ENCODE results near the gene AGAP1.

AGAP1 gene

GRCh38 chr2:235833971-235834620 lies 340.3 kb downstream of the AGAP1 start:
- DNase-seq, result no peak

DNA sequence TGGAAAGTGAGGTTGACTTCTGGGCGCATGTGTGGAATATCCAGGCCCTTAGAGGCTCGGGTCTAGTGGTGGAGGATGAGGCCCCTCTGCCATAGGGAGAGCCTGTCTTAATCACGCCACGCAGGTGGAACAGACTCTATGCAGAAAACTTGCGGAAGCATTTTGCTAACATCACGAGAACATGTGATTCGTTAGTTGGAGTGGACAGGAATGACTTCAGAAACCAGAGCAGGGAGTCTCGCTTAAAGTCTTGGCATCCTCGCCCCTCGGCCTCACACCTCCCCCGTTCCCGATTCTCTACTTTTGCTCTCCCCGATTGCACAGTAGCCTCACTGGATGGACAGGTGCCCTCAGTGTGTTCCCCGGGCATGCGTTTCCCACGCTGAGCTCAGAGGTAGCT lies 340.9 kb downstream of the AGAP1 start:
- DNase-seq, result no peak

- DNase-seq, result no peak
Measured at GRCh38 chr2:235835810-235836209, 342.0 kb downstream of the AGAP1 start.

- no peak for DNase-seq
Measured at GRCh38 chr2:235836491-235836911, 342.7 kb downstream of the AGAP1 start.

DNA sequence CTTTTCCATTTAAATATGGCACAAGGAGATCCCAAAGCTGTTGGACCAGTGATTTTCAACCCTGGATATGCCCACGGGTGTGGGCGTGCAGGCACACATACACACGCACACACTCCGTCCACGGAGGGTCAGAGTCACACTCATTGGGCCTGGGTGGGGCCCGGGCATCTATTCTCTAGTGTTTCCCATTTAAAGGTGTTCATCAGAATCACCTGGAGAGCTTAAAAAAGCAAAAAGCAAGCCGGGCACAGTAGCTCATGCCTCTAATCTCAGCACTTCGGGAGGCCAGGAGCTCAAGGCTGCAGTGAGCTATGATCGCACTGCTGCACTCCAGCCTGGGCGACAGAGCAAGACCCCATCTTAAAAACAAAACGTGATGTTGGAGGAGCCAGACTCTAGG lies 345.4 kb downstream of the AGAP1 start:
- DNase-seq, result no peak

DNA sequence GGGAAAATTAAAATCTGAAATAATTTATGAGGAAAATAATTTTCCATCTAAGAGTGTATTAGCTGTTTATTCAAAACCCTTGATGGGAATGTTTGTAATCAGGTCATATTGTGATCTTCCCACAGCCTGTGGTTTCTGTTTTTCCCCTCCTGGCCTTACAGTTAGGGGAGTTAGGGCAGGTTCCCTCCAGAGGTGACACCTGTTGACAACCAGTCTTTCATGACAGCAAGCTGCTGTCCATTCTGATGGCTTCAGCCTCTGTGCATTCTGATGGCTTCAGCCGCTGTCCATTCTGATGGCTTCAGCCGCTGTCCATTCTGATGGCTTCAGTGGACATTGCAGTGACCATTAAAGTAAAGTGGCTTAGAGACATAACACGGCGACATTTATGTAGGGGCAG lies 346.1 kb downstream of the AGAP1 start:
- DNase-seq, result no peak

- no peak for DNase-seq
Measured at GRCh38 chr2:235841863-235842262, 348.0 kb downstream of the AGAP1 start.

- DNase-seq, result no peak
Measured at GRCh38 chr2:235842941-235843340, 349.1 kb downstream of the AGAP1 start.

GRCh38 chr2:235843591-235844395 lies 349.9 kb downstream of the AGAP1 start:
- DNase-seq, result no peak

- DNase-seq, result no peak
Measured at GRCh38 chr2:235844561-235844960, 350.7 kb downstream of the AGAP1 start.

DNA sequence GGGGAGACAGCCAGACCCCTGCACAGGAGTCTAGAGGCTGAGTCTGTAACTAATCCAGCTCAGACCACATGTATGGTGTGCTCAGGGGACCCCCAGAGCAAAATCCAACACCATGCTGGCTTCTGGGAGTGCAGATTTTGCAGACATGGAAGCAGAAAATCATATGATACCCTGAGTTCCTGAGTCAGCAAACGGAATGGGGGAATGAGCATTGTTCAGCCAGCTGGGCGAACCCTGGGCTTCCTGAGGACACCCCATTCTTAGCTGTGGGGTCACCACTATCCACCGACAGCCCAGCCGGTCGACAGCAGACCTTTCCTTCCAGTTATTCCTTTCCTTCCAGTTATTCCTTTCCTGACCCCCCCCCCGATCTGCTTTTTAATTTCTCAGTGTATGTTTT lies 351.4 kb downstream of the AGAP1 start:
- DNase-seq, result no peak

GRCh38 chr2:235847576-235847975 lies 353.7 kb downstream of the AGAP1 start:
- DNase-seq, result no peak

- DNase-seq, result no peak
Measured at GRCh38 chr2:235848055-235848454, 354.2 kb downstream of the AGAP1 start.

DNA sequence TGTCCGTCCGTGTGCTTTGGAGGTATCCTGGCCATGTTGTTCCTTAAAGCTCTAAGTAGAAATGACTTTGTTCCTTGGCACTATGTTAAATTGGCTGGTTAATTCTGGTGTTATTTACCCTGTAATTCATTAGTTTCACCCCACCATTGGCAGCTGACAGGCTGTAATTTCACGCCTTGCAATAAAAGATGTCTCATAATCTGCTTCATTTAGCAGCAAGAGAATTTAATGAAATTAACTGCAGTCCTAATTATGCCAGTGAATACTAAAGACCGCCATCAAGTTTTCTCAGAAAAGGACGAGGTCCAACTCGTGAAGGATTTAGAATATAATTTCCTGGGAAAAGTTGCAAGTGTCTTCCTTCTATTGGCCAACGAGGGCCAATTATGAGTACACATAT lies 355.1 kb downstream of the AGAP1 start:
- no peak for DNase-seq

GRCh38 chr2:235849489-235849888 lies 355.6 kb downstream of the AGAP1 start:
- DNase-seq, result no peak

DNA sequence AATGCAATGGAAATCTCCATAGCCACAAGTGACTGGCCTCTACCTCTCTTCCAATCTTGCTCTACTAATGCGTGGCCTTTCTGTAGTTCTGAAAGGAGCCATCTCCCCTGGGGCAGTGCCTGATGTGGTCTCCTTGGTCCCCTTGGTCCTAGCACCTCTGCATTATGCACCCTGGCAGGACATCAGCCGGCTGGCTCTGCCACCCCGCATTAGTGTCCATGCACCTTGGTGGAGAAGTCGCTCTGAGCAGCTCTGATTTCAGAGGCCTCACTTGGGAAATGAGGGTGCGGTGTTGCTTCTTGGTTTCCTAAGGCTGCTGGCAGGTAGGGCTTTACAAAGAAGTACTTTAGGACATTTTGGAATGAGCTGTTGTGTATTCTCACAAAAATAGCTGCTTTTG lies 356.4 kb downstream of the AGAP1 start:
- no peak for DNase-seq

DNA sequence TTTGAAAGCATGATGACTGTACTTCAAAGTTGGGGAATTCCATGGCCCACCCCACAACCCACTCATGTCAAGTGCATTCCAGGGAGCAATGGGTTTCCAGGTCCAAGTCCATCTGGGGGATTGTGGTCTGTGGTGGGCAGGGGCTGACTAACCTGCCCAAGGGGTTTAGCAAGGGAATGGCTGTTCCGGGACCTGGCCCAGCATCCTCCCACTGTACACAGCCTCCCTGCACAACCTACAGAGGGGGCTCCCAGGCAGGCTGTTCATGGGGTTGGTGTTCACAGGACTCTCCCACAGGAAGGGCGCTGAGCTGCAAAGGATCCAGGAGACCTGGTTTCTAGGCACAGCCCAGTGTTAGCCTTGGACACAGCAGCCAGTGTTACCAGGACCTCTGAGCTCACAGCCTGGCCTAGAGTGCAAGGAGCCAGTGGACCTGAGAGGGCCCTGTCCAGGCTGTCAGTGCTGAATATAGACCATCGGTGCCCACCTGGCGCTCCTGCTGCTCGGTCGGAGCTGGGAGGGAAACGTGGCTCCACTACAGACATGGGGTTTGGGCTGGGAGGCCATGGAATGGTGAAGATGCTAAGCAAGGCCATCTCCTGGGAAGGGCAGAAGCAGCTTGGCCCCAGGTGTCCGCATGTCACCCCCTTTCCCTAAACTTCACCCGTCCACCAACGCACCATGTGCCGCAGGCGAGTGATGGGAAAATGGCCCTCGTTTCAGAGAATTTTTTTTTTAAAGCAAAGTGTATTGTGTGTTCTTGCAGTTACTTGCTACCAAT lies 357.1 kb downstream of the AGAP1 start:
- DNase-seq, result no peak

DNA sequence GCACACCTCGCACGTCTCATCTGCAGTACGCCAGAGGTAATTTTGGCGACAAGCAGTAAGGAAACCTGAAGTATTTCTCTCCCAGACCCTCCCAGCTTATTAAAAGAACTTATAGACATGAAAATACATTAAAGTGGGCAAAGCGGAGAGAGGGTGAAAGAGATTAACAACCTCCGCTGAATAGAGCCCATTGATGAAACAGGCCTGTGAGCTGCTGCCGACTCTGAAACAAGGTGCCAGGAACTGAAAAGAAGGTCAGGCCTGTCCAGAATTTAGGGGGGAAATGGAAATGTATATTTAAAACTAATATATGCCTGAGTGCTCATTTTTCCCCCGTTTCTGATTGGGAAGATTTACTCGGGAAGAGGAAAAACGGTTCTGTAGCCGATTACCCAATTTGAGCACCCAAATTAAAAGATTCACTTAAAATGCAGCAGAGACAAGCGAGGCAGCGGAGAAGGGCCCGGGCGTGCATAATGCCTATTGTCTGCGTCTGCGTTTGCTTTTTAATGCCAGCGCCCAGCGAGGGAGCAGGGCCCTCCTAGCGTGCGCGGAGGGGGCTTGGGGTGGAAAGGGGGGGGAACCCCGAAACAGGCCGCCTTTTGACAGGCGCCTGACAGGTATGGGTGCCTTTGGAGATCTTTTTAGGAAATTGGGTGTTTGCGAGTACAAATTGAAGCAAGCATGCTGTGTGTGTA lies 358.1 kb downstream of the AGAP1 start:
- DNase-seq, result no peak

DNA sequence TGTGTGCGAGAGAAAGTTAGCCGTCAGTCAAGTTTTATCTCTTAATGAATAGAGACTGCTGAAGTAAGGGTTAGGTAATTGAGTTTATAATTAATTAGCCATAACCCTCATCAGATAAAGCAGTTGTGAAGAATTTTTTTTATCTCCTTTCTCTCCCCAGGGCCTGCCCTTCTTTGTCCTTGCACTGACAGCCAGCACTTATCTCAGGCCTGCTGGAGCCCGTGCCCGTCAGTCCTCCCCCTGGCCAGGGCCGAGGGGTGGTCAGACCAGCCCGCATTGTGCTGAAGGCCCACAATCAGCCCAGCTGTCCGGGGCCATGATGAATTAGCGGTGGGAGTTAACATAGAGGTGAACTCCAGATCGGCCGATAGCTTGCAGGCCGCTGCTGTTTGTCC lies 358.7 kb downstream of the AGAP1 start:
- DNase-seq, result no peak

- DNase-seq, result no peak
Measured at GRCh38 chr2:235854276-235854675, 360.4 kb downstream of the AGAP1 start.

GRCh38 chr2:235855011-235855410 lies 361.2 kb downstream of the AGAP1 start:
- DNase-seq, result no peak

GRCh38 chr2:235856151-235856854 lies 362.5 kb downstream of the AGAP1 start:
- DNase-seq, result no peak

GRCh38 chr2:235857598-235857997 lies 363.8 kb downstream of the AGAP1 start:
- DNase-seq, result no peak
